SW 1271 (cell line): Measurements from ENCODE around the gene RPS6KA2.
"Not testable (repeated sequence)": the region's sequence is repeated elsewhere in the genome, so short reads cannot be mapped to it uniquely, and the experiment has no call there.

ENCODE experiments used
- DNase-seq, 2 experiments: peaks; one replicate each; lab custom pipeline; 2025; lab: John Stamatoyannopoulos, UW

RPS6KA2 gene

DNA sequence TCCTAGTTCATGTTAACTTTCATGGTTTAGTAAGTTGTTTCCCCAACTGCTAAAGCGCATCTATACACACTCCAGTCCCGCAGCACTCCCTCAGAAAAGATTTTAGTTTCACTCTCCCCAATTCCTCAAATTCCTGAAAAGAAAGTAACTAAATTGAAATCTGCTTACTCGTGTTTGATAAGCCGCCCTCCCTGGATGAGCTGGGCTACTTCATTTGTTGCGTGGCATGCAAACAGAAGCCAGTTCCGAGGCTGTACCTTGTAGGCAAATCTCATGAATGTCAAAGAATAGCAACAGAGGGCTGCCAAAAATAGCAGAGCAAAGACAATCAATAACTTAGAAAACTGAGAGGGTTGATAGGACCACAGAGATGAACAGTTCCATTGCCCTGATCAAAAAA lies 261.2 kb downstream of the RPS6KA2 start:
- no peak for DNase-seq

DNA sequence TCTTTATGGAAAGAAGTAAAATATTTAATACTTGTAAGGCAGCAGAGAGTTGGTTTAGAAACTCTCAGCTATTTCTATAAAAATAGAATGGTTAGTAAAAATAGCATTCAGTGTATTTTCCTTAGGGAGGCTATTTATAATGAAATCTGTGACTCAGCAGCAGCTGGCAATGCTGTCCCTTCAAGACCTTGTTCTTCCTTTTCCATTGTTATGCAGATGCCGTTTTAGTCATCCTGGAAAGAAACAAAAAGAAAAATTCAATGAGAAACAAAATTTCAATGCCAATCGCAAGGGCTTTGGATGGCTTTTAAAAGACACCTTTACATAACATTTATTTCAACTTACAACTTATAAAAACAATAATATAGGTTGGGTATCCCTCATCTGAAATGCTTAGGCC lies 261.8 kb downstream of the RPS6KA2 start:
- DNase-seq = no peak

DNA sequence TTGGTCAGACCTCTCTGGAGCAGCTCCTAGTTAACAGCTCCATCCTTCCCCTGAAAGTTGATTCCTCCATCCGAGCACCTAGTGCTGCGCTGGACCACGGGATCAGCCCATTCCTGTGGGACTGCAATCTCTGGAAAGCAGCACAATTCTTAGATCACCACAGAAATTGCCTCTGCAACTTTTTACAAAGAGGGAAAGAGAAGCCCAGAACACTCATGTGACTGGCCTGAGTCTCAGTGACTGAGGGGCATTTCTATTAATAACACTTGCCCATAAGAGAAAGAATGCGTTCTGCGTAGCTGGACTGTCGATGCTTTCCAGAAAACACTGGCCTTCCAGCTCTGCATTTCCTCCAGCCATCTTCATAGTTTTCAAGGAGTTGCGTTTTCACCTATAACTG lies 262.6 kb downstream of the RPS6KA2 start:
- no peak for DNase-seq

DNA sequence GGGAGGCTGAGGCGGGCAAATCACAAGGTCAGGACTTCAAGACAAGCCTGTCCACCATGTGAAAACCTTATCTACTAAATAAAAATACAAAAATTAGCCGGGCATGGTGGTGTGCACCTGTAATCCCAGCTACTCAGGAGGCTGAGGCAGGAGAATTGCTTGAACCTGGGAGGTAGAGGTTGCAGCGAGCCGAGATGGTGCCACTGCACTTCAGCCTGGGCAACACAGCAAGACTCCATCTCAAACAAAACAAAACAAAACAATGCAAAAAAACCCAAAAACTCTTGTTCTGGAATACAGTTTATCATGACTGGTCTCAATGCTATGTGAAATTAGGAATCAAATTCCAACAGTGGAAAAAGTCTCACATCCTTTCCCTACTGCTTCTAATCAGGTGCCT lies 264.6 kb downstream of the RPS6KA2 start:
- DNase-seq = not testable (repeated sequence)

DNA sequence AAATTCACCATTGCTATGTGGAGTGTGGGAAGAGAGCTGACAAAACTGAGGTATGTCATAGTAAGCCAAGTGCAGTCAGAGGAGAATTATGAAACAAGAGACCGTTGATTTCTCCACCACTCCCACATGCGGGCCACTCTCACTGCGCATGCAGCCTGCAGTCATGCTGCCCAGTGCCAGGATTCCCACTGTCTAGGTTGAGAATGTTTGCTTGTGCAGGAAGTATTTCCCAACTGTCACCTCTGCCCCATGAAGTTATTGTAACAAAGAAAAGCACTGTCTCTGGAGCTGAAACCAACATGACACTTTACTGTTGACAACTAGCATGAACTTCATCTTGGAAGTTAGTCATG lies 266.0 kb downstream of the RPS6KA2 start:
- DNase-seq = no peak

DNA sequence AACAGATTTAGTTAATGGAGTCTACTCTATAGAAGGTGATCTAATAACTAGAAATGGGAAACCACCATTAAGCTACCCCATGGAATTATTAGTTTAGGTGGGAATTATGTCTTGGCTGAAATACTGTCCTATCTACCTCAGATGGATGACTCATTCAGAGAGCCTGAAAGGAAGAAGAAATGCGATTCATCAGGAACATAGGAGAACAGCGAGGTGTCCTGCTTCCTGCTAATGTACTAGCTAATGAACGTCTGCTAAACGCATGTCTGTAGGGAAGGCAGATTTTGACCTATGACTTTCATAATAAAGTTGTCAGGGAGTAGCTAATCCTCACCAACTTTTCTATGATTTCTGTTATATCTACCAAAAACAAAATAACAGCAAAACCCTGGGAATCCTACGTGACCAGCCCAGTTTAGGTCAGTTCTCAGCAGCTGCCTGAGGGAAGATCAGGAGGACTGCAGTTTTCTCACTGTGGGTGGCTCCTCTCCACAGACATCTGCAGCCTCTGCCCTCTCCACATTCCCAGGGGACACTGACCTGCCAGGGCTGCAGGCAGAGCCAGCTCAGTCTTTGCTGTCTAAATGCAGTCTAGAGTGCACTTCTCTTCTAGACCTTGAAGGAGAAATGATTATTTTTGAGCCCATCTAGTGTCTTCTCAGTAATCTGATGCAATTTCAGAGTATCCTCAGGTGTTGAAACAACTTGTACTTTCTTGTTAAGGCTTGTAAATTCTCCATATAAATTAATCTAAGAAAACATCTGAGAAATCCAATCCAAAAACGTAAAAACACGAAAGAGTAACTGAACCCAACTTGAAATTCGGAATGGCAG lies 266.6 kb downstream of the RPS6KA2 start:
- DNase-seq = no peak
